PC-9 (cell line): Measurements from ENCODE around the gene PRMT5. TPM values are rescaled to one million over a fixed set of nuclear protein-coding genes. Genes with fewer than 3 reads are reported as not detected.
A peak's percentile ranks its signal among the peaks of the same experiment; 100 is the strongest.

Experiments
- BruUV-seq: library from RNA; stranded (reverse); fragments of 400-500 nt; replicated peaks from 2 replicates; lab custom pipeline; 2021; lab: Mats Ljungman, UMichigan
- CTCF ChIA-PET: fragments of 300-600 bp; sonication (Branson Sonifier 250); formaldehyde crosslinking; loops from one replicate; lab custom pipeline; 2022; ENCODE audit warnings: antibody characterized with exemption; lab: Charles Lee
- POLR2A ChIA-PET: fragments of 300-600 bp; sonication (Branson Sonifier 250); formaldehyde crosslinking; loops from one replicate; lab custom pipeline; 2022; ENCODE audit warnings: antibody characterized with exemption; ENCODE audit not compliant: unreplicated experiment; lab: Charles Lee
- DNase-seq, 2 experiments: peaks; one replicate each; pipeline versions ENCODE4 v3.0.0 to v3.0.0-alpha.2; 2015 to 2022; ENCODE audit warnings: mixed read lengths in 1 of 2
- H2AFZ ChIP-seq: fragments of 200-600 bp; sonication (generic); 2 replicates; pipeline ENCODE4 v1.8.1; 2017; ENCODE audit warnings: antibody characterized with exemption
- H3F3A ChIP-seq: fragments of 200-600 bp; sonication (generic); 2 replicates; pipeline ENCODE4 v1.8.1; 2017; ENCODE audit warnings: antibody characterized with exemption, mild to moderate bottlenecking, low read depth; ENCODE audit not compliant: insufficient read depth
- H3K27ac ChIP-seq: fragments of 200-600 bp; sonication (generic); 2 replicates; pipeline ENCODE4 v1.6.1; 2016; ENCODE audit warnings: mixed run types
- H3K27me3 ChIP-seq: fragments of 200-600 bp; sonication (generic); 2 replicates; pipeline ENCODE4 v1.6.1; 2016; ENCODE audit warnings: low read depth, mixed run types; ENCODE audit not compliant: insufficient read depth
- H3K36me3 ChIP-seq: fragments of 200-600 bp; sonication (generic); 2 replicates; pipeline ENCODE4 v1.6.1; 2016; ENCODE audit warnings: low read depth, mixed run types
- H3K4me1 ChIP-seq: fragments of 200-600 bp; sonication (generic); replicated peaks from 2 replicates; pipeline ENCODE4 v1.6.1; 2016; ENCODE audit warnings: mixed run types; ENCODE audit not compliant: insufficient read depth
- H3K4me2 ChIP-seq: fragments of 200-600 bp; sonication (generic); 2 replicates; pipeline ENCODE4 v1.6.1; 2017; ENCODE audit warnings: mixed run types
- H3K4me3 ChIP-seq: fragments of 200-600 bp; sonication (generic); 2 replicates; pipeline ENCODE4 v1.6.1; 2016; ENCODE audit warnings: mixed run types
- H3K79me2 ChIP-seq: fragments of 200-600 bp; sonication (generic); 2 replicates; pipeline ENCODE4 v1.6.1; 2017; ENCODE audit warnings: low read depth, mixed run types
- H3K9me2 ChIP-seq: fragments of 200-600 bp; sonication (generic); 2 replicates; pipeline ENCODE4 v1.8.1; 2017; ENCODE audit warnings: mild to moderate bottlenecking; ENCODE audit not compliant: insufficient read depth
- H3K9me3 ChIP-seq: fragments of 200-600 bp; sonication (generic); 2 replicates; pipeline ENCODE4 v1.8.1; 2016; ENCODE audit warnings: low read depth; ENCODE audit not compliant: insufficient read depth
- H4K20me1 ChIP-seq: fragments of 200-600 bp; sonication (generic); 2 replicates; pipeline ENCODE4 v1.8.1; 2017; ENCODE audit not compliant: insufficient read depth
- CTCF ChIP-seq: fragments of 200-600 bp; sonication (generic); conservative IDR thresholded peaks from 2 replicates; pipeline ENCODE4 v1.6.1; 2017; ENCODE audit warnings: mixed run types, antibody characterized with exemption, mild to moderate bottlenecking, moderate library complexity
- EZH2 ChIP-seq: fragments of 200-600 bp; sonication (generic); IDR thresholded peaks from 2 replicates; pipeline ENCODE4 v1.8.0; 2017; ENCODE audit warnings: antibody characterized with exemption, low read depth
- intact Hi-C: fragments of 100-400 bp; cut with micrococcal nuclease; formaldehyde crosslinking; loops from one replicate; pipeline ENCODE4 v1.10.0; 2022; ENCODE audit not compliant: unreplicated experiment
- total RNA-seq: library from RNA; stranded (reverse); gene quantifications from 2 replicates; pipeline ENCODE4 v1.2.3, GENCODE V29; 2021

PRMT5 gene
- total RNA-seq, 1 experiment from 2014 or later = 73.2 TPM

GRCh38 chr14:22872833-22873520 lies 56.2 kb downstream of the PRMT5 start:
- intact Hi-C loops = loop anchor here (1.0 to 5.0 kb wide), 3 partner anchors 14 to 44 kb away; partner anchors contain the start of gene RBM23
- Histone ChIP-seq H3K4me2 (peak overlapping the region; percentile 84), H3K4me1 (peaks cover 17% of the 10 kb centered on the region), H3K27me3 (no peaks in the 10 kb centered on the region), H2AFZ (0 out of 2 replicates have a peak overlapping the region, but pooled peaks have one; percentile 83), H3K79me2 (peaks cover 17% of the 10 kb centered on the region), H3K36me3 (no peaks in the 10 kb centered on the region), H3K27ac (peak overlapping the region; percentile 95), H3K9me2 (no peaks in the 10 kb centered on the region), H3F3A (peaks cover 26% of the 10 kb centered on the region), H3K9me3 (no peaks in the 10 kb centered on the region), H3K4me3 (peak overlapping the region; percentile 83), H4K20me1 (no peaks in the 10 kb centered on the region; the same call in 1 of the 2 replicates)
- DNase-seq = no peak
- ChIA-PET POLR2A (interaction anchor here (0.6 kb wide), 1 partner anchor 16 kb away, joined by 10 read pairs; no protein-coding TSS in a partner anchor), CTCF (interaction anchor here (0.7 to 1.2 kb wide), 3 partner anchors 20 to 57 kb away, joined by 3 read pairs; no protein-coding TSS in a partner anchor)
- TF ChIP-seq EZH2 (no peak), CTCF (peak; percentile 43; the same call in 1 of the 2 replicates)
- TSS peak; percentile 30 for BruUV-seq

- H3K9me3 ChIP-seq = no peaks in the 10 kb centered on the region
- CTCF ChIA-PET = interaction anchor here (0.6 to 1.2 kb wide), 5 partner anchors 17 to 75 kb away, joined by 3 to 4 read pairs (median 3); no protein-coding TSS in a partner anchor
- peaks cover 17% of the 10 kb centered on the region for H3K79me2 ChIP-seq
- peaks cover 26% of the 10 kb centered on the region for H3F3A ChIP-seq
- H3K4me2 ChIP-seq = peak overlapping the region; percentile 84
- H3K4me1 ChIP-seq = peaks cover 17% of the 10 kb centered on the region
- H4K20me1 ChIP-seq = no peaks in the 10 kb centered on the region; the same call in 1 of the 2 replicates
- no peaks in the 10 kb centered on the region for H3K9me2 ChIP-seq
- POLR2A ChIA-PET = interaction anchor here (0.6 kb wide), 1 partner anchor 17 kb away, joined by 10 read pairs; no protein-coding TSS in a partner anchor
- no peaks in the 10 kb centered on the region for H3K27me3 ChIP-seq
- intact Hi-C loops = loop anchor here (1.0 to 5.0 kb wide), 3 partner anchors 15 to 45 kb away; partner anchors contain the start of gene RBM23
- peak; percentile 69 to 79 for DNase-seq
- no TSS peak for BruUV-seq
- H3K4me3 ChIP-seq = peak overlapping the region; percentile 83
- peak overlapping the region; percentile 95 for H3K27ac ChIP-seq
- H2AFZ ChIP-seq = peak overlapping the region; percentile 83
- no peaks in the 10 kb centered on the region for H3K36me3 ChIP-seq
- no peak for TF ChIP-seq EZH2
- peak; percentile 91 for TF ChIP-seq CTCF
Observed at GRCh38 chr14:22872033-22872832, 56.9 kb downstream of the PRMT5 start.
